Mesendoderm (in vitro differentiated cells): ENCODE results near the gene SLC25A20.

Experiments used
- DNase-seq: peaks from one replicate; pipeline ENCODE4 v3.0.0; 2013
- H2AK5ac ChIP-seq: 2 replicates; pipeline ENCODE4 v1.6.1; 2013; ENCODE audit warnings: low read length, inconsistent platforms
- H2BK120ac ChIP-seq: 2 replicates; pipeline ENCODE4 v1.6.1; 2013; ENCODE audit warnings: low read depth, mild to moderate bottlenecking, low read length, moderate library complexity, mixed read lengths
- H2BK15ac ChIP-seq: replicated peaks from 2 replicates; pipeline ENCODE4 v1.6.1; 2013; ENCODE audit warnings: low read depth, mild to moderate bottlenecking, moderate library complexity
- H2BK5ac ChIP-seq: 2 replicates; pipeline ENCODE4 v1.6.1; 2013; ENCODE audit warnings: low read length, inconsistent platforms
- H3K18ac ChIP-seq: 2 replicates; pipeline ENCODE4 v1.6.1; 2013; ENCODE audit warnings: mild to moderate bottlenecking, low read length, mixed read lengths
- H3K23ac ChIP-seq: one replicate; pipeline ENCODE4 v1.6.1; 2013; ENCODE audit warnings: low read length
- H3K27ac ChIP-seq: 2 replicates; pipeline ENCODE4 v1.5.1; 2013; ENCODE audit warnings: low read depth, mild to moderate bottlenecking, inconsistent platforms, low read length, moderate library complexity
- H3K27me3 ChIP-seq: 2 replicates; pipeline ENCODE4 v1.6.1; 2013; ENCODE audit warnings: low read length, control low read depth, mild to moderate bottlenecking, inconsistent platforms; ENCODE audit not compliant: insufficient read depth, poor library complexity
- H3K36me3 ChIP-seq: 2 replicates; pipeline ENCODE4 v1.6.1; 2013; ENCODE audit warnings: low read length, inconsistent platforms; ENCODE audit not compliant: control insufficient read depth, insufficient read depth
- H3K4ac ChIP-seq: one replicate; pipeline ENCODE4 v1.6.1; 2013; ENCODE audit warnings: low read depth, mild to moderate bottlenecking, low read length, moderate library complexity
- H3K4me1 ChIP-seq: 2 replicates; pipeline ENCODE4 v1.6.1; 2013; ENCODE audit warnings: low read depth, low read length, inconsistent platforms; ENCODE audit not compliant: control insufficient read depth
- H3K4me2 ChIP-seq: 2 replicates; pipeline ENCODE4 v1.6.1; 2013; ENCODE audit warnings: low read length
- H3K4me3 ChIP-seq: 2 replicates; pipeline ENCODE4 v1.5.1; 2013; ENCODE audit warnings: mild to moderate bottlenecking, low read length
- H3K56ac ChIP-seq: one replicate; pipeline ENCODE4 v1.6.1; 2013; ENCODE audit warnings: low read length
- H3K79me1 ChIP-seq: 2 replicates; pipeline ENCODE4 v1.6.1; 2013; ENCODE audit warnings: low read length, inconsistent platforms
- H3K79me2 ChIP-seq: 2 replicates; pipeline ENCODE4 v1.6.1; 2013; ENCODE audit warnings: mild to moderate bottlenecking, low read length; ENCODE audit not compliant: control insufficient read depth, insufficient read depth
- H3K9ac ChIP-seq: 2 replicates; pipeline ENCODE4 v1.6.1; 2013; ENCODE audit warnings: low read length, inconsistent platforms
- H4K5ac ChIP-seq: one replicate; pipeline ENCODE4 v1.6.1; 2013; ENCODE audit warnings: low read length
- H4K8ac ChIP-seq: one replicate; pipeline ENCODE4 v1.6.1; 2013; ENCODE audit warnings: low read depth, mild to moderate bottlenecking, control low read depth, low read length, moderate library complexity
- WGBS: extraction: QIAGEN DNeasy Blood & Tissue Kit; methylation state at CpG from one replicate; pipeline ENCODE4 v1.1.7; 2013; ENCODE audit warnings: low lambda C conversion rate, missing lambda C conversion rate; ENCODE audit not compliant: insufficient coverage; ENCODE audit errors: extremely low coverage; 5-methylcytosine and 5-hydroxymethylcytosine counted together

SLC25A20 gene

DNA sequence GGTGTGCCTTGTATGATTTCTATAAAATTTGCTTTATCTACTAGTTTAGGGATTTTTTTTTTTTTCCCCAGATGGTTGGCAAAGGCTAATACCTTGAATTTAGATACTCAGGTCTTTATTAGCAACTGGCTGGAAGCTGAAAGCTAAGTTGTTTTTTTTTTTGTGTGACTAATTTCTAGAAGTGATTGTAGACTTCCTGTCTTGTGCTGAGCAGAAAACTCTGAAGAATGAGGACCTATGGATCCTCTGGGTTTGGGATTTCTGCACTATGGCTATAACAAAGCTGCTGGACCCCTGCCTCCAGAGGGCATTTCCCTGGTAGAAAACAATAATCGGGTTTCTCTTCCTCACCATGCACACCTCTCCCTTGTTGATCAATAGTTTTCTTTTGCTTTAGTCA lies 30.0 kb upstream of the SLC25A20 start:
- Histone ChIP-seq H2BK120ac (no peak overlapping the region), H3K4me2 (no peak overlapping the region), H2AK5ac (no peak overlapping the region), H2BK15ac (no peak overlapping the region), H2BK5ac (no peak overlapping the region), H3K9ac (no peak overlapping the region), H3K36me3 (peaks cover 3% of the 10 kb centered on the region), H3K27me3 (no peaks in the 10 kb centered on the region), H3K23ac (no peak overlapping the region), H4K5ac (no peak overlapping the region), H3K4me3 (no peak overlapping the region), H3K56ac (no peak overlapping the region), H4K8ac (no peak overlapping the region), H3K4ac (no peak overlapping the region), H3K27ac (no peak overlapping the region), H3K4me1 (no peaks in the 10 kb centered on the region), H3K79me2 (peaks cover 54% of the 10 kb centered on the region), H3K79me1 (peaks cover 12% of the 10 kb centered on the region), H3K18ac (no peak overlapping the region)
- WGBS: no CpG with 5 or more reads among the region's 1 CpG
- no peak for DNase-seq

DNA sequence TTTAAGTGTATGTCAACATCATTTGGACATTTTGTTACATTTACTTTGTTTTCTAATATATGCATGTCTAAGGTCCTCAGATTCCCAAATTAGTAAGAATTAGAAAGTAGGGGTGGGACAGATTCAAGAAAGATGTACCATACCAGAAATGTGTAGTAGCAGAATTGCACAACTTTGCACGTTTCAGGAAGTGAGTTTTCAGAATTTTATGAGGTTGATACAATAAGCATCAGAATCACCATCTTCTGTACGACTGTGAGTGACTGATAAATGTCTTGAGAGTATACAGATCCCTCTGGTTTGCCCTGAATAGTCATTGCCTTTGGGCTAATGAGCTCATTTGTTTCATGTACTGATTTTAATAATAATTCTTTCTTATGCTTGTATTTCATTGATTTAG lies 29.2 kb upstream of the SLC25A20 start:
- WGBS: no CpG with 5 or more reads among the region's 2 CpGs
- H3K36me3 ChIP-seq: peaks cover 3% of the 10 kb centered on the region
- H3K9ac ChIP-seq: no peak overlapping the region
- no peak overlapping the region for H3K56ac ChIP-seq
- H2BK120ac ChIP-seq: no peak overlapping the region
- H2BK5ac ChIP-seq: no peak overlapping the region
- no peak overlapping the region for H4K5ac ChIP-seq
- no peak overlapping the region for H2AK5ac ChIP-seq
- H3K27me3 ChIP-seq: no peaks in the 10 kb centered on the region
- H3K27ac ChIP-seq: no peak overlapping the region
- no peak overlapping the region for H3K18ac ChIP-seq
- no peak overlapping the region for H3K4me2 ChIP-seq
- H3K4me3 ChIP-seq: no peak overlapping the region
- no peaks in the 10 kb centered on the region for H3K4me1 ChIP-seq
- no peak for DNase-seq
- H3K79me1 ChIP-seq: peaks cover 12% of the 10 kb centered on the region
- H2BK15ac ChIP-seq: no peak overlapping the region
- H3K79me2 ChIP-seq: peaks cover 51% of the 10 kb centered on the region
- no peak overlapping the region for H3K4ac ChIP-seq
- H4K8ac ChIP-seq: no peak overlapping the region
- no peak overlapping the region for H3K23ac ChIP-seq

DNA sequence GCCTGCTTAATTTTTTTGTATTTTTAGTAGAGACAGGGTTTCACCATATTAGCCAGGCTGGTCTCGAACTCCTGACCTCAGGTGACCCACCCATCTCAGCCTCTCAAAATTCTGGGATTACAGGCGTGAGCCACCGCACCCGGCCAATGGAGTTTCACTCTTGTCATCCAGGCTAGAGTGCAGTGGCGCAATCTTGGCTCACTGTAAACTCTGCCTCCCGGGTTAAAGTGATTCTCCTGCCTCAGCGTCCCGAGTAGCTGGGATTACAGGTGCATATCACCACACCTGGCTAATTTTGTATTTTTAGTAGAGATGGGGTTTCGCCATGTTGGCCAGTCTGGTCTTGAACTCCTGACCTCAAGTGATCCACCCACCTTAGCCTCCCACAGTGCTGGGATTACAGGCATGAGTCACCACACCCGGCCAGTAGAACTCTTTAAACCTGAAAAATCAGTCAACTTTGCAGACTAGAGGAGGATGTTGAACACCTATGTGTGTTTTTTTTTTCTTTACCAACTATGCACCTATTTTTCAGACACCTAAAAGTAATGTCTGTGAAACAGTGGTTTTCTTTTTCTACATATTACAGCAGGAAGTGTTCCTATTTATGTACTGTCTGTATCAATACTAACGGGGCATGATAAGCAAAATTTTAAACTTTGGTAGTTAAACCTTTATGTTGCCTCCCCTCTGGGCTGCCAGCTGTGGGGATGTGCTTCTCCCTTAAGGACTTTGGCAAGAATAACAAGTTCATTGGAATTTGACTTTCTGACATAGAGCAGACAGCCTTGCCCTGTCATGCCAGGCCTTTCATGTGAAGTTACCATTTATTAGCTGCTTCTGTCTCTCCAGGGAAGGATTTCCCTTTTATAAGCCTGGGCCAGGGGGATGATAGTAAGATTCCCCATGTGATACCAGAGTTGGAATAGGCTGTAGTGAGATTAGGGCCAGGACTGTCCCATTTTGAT lies 28.0 kb upstream of the SLC25A20 start:
- Histone ChIP-seq H3K36me3 (peaks cover 3% of the 10 kb centered on the region), H2AK5ac (no peak overlapping the region), H3K27ac (no peak overlapping the region), H4K5ac (no peak overlapping the region), H2BK5ac (no peak overlapping the region), H3K4me3 (no peak overlapping the region), H3K9ac (no peak overlapping the region), H4K8ac (no peak overlapping the region), H3K4me1 (no peaks in the 10 kb centered on the region), H3K18ac (no peak overlapping the region), H3K23ac (no peak overlapping the region), H2BK120ac (no peak overlapping the region), H3K56ac (no peak overlapping the region), H2BK15ac (no peak overlapping the region), H3K4me2 (no peak overlapping the region), H3K79me1 (peaks cover 10% of the 10 kb centered on the region), H3K27me3 (no peaks in the 10 kb centered on the region), H3K4ac (no peak overlapping the region), H3K79me2 (peaks cover 48% of the 10 kb centered on the region)
- no CpG with 5 or more reads among the region's 11 CpGs for WGBS
- DNase-seq: no peak

DNA sequence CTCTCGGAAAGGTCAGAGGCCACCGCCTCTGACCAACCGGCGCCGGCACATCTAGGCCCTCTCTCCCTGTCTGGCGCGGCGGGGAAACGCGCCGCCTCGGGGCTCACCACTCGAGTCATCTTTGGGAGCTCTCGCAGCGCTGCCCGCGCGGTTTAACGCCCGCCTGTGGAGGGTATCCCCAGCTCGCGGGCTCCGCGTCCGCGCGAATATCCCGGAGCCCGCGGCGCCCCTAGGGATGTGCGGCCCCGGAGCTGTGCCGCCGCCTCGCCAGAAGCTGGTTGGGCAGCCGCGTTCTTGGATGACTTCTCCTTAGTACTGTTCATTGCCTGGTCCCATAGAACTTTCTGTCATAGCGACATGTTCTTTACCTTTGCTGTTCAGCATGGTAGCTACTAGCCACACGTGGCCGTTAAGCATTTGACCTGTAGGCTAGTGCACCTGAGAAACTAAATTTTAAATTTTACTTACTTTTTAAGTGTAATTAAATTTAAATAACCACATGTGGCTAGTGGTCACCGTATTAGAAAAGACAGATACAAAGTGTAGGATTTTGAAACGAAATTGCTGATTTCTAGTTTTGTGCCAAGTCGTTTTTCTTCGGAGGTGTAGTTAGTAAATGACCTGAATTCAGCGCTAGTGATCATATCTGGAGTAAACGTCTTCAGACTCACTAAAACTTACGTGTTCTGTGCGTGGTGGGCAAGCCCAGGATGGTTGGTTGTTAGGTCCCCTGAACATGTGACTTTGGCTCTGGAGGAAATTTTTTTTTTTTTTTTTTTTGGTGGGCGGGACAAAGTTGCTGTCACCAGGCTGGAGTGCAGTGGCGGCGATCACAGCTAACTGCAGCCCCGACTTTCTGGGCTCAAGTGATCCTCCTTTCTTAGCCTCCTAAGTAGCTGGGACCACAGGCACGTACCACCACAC lies 20.8 kb upstream of the SLC25A20 start:
- WGBS: no CpG with 5 or more reads among the region's 54 CpGs
- no peak overlapping the region for H3K23ac ChIP-seq
- H3K18ac ChIP-seq: peak overlapping the region; percentile 88
- peaks cover 29% of the 10 kb centered on the region for H3K79me2 ChIP-seq
- peaks cover 3% of the 10 kb centered on the region for H3K79me1 ChIP-seq
- no peak overlapping the region for H3K4ac ChIP-seq
- peak overlapping the region; percentile 94 for H3K27ac ChIP-seq
- H4K5ac ChIP-seq: no peak overlapping the region
- H3K9ac ChIP-seq: peak overlapping the region; percentile 96
- DNase-seq: peak; percentile 80
- no peak overlapping the region for H4K8ac ChIP-seq
- H3K36me3 ChIP-seq: peaks cover 1% of the 10 kb centered on the region
- no peak overlapping the region for H2AK5ac ChIP-seq
- H3K27me3 ChIP-seq: no peaks in the 10 kb centered on the region
- no peak overlapping the region for H2BK5ac ChIP-seq
- H3K56ac ChIP-seq: peak overlapping the region; percentile 83
- peak overlapping the region; percentile 92 for H3K4me2 ChIP-seq
- peak overlapping the region; percentile 48 for H3K4me3 ChIP-seq
- no peak overlapping the region for H2BK120ac ChIP-seq
- no peaks in the 10 kb centered on the region for H3K4me1 ChIP-seq
- H2BK15ac ChIP-seq: no peak overlapping the region

DNA sequence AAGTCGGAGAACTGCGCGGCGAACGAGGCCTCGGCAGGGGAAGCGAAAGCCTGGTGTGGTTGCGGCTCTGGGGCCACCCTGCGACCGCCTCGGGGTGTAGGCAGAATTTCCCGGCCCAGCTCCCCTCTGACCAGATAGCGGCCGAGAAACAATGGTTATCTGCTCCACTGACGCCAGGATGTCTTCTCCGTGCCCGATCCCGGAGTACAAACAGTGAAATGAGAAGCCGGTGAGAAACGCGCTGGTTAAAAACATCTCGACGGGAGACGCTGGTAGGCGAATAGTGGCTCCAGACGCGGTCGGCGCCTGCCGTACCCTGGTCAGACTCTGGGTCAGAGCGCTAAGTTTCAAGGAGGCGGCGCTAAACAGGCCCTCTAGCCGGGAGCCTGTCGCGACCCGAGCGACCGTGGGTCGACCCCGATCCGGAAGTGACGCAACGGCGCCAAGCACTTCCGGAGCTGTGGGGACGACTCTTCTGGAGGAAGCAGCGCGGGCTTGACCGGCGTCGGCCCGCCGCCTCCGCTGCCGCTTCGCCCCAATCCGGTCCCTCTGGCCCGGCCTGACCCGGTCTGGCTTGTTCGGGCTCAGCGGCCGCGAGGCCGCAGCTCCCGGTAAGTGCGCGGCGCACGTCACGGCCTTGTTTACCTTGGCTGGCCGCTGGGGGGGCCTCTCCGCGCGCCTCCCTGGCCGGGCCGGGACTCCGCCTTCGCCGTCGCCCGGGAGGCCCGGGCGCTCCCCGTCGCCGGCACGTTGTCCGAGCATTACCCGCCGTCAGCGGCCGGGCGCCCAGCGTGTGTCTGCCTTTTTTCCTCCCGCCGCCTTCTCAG lies 19.9 kb upstream of the SLC25A20 start, which contains the start of gene ARIH2:
TSS of gene ARIH2 (plus strand) at position 455 of the 827 bp plus-strand sequence. CDS start 8,717 bp downstream, outside the sequence.
- H3K18ac ChIP-seq: peak within 1 kb of the TSS; percentile 88
- H3K4me2 ChIP-seq: peak within 1 kb of the TSS; percentile 92
- no peak within 1 kb of the TSS for H3K23ac ChIP-seq
- no peak within 1 kb of the TSS for H2BK5ac ChIP-seq
- peak within 1 kb of the TSS; percentile 98 for H3K56ac ChIP-seq
- H2AK5ac ChIP-seq: no peak within 1 kb of the TSS
- no peak within 1 kb of the TSS for H3K4ac ChIP-seq
- peak within 1 kb of the TSS; percentile 96 for H3K9ac ChIP-seq
- H4K5ac ChIP-seq: no peak within 1 kb of the TSS
- H3K27me3 ChIP-seq: no peaks in the 10 kb centered on the region
- H4K8ac ChIP-seq: no peak within 1 kb of the TSS
- H2BK15ac ChIP-seq: no peak within 1 kb of the TSS
- H2BK120ac ChIP-seq: no peak within 1 kb of the TSS
- H3K79me1 ChIP-seq: peaks cover 3% of the 10 kb centered on the region
- H3K36me3 ChIP-seq: no peaks in the 10 kb centered on the region
- H3K4me1 ChIP-seq: no peaks in the 10 kb centered on the region
- peak; percentile 97 for DNase-seq
- H3K27ac ChIP-seq: peak within 1 kb of the TSS; percentile 96
- peaks cover 23% of the 10 kb centered on the region for H3K79me2 ChIP-seq
- no CpG with 5 or more reads among the region's 97 CpGs for WGBS
- peak within 1 kb of the TSS; percentile 89 for H3K4me3 ChIP-seq
